HepG2 (cell line): ENCODE measurements around the gene TATDN2. TPM values are rescaled to one million over a fixed set of nuclear protein-coding genes. Genes with fewer than 3 reads are reported as not detected.

Source experiments
- ATAC-seq: fragments of 200-7000 bp; cut with Tn5 transposase; 3 replicates; pipeline ENCODE4 v1.9.1; 2020; ENCODE audit warnings: mild to moderate bottlenecking, moderate library complexity
- BruUV-seq: library from RNA; stranded (reverse); fragments of 400-500 nt; replicated peaks from 2 replicates; lab custom pipeline; 2021; lab: Mats Ljungman, UMichigan
- CTCF ChIA-PET: fragments of 300-600 bp; formaldehyde crosslinking; extraction: SDS; loops from one replicate; lab custom pipeline; 2021; ENCODE audit warnings: low total read pairs, inconsistent platforms, low intra/inter-chr PET ratio; lab: Yijun Ruan, JAX
- POLR2A ChIA-PET: fragments of 350-600 bp; sonication (Branson Sonifier 250); formaldehyde crosslinking; loops from one replicate; lab custom pipeline; 2020; ENCODE audit warnings: antibody characterized with exemption, inconsistent platforms; lab: Yijun Ruan, JAX
- DNase-seq: peaks from one replicate; pipeline ENCODE4 v3.0.0-alpha.2; 2015; ENCODE audit warnings: low spot score
- FAIRE-seq: peaks from 3 replicates; lab custom pipeline; 2011; peaks lifted over from hg19 to GRCh38; lab: Jason Lieb, UNC
- H2AFZ ChIP-seq: one replicate; pipeline ENCODE4 v1.6.1; 2011; ENCODE audit warnings: low read length, inconsistent platforms
- H3K27ac ChIP-seq: fragments of 300-600 bp; 3 replicates; pipeline ENCODE4 v1.8.0; 2011; ENCODE audit warnings: mixed run types, mild to moderate bottlenecking, mixed read lengths, low read length, inconsistent platforms; ENCODE audit not compliant: insufficient read depth; ENCODE audit errors: extremely low read length
- H3K27me3 ChIP-seq, 2 experiments: fragments of 200-600 bp in 1 of 2; 2 replicates in 1 of 2; 3 replicates in 1 of 2; pipeline versions ENCODE4 v1.6.0 to v1.8.0; 2011; ENCODE audit warnings: low read length in 2 of 2, mild to moderate bottlenecking in 2 of 2, moderate library complexity in 2 of 2, inconsistent platforms in 1 of 2; ENCODE audit not compliant: insufficient read depth in 2 of 2, control insufficient read depth in 1 of 2
- H3K36me3 ChIP-seq, 2 experiments: fragments of 200-600 bp in 1 of 2; replicated peaks in 1 of 2; 2 replicates in 1 of 2; 3 replicates in 1 of 2; pipeline versions ENCODE4 v1.5.1 to v1.8.0; 2011; ENCODE audit warnings: low read length in 2 of 2, inconsistent platforms in 1 of 2; ENCODE audit not compliant: insufficient read depth in 2 of 2, control insufficient read depth in 1 of 2
- H3K4me1 ChIP-seq: 2 replicates; pipeline ENCODE4 v1.5.1; 2012; ENCODE audit warnings: low read length, inconsistent platforms; ENCODE audit not compliant: insufficient read depth
- H3K4me2 ChIP-seq: 2 replicates; pipeline ENCODE4 v1.6.0; 2011; ENCODE audit warnings: low read depth, low read length, inconsistent platforms
- H3K4me3 ChIP-seq, 3 experiments: fragments of 200-600 bp in 1 of 3; sonication (generic), shearing (Covaris generic) in 1 of 3; replicated peaks in 1 of 3; 2 replicates each; pipeline ENCODE4 v1.5.1; 2011 to 2016; ENCODE audit warnings: low read length in 3 of 3, inconsistent platforms in 2 of 3, low read depth in 2 of 3, mild to moderate bottlenecking in 2 of 3, control low read depth in 1 of 3, mixed read lengths in 1 of 3; ENCODE audit not compliant: insufficient read depth in 1 of 3
- H3K79me2 ChIP-seq: one replicate; pipeline ENCODE4 v1.6.1; 2011; ENCODE audit warnings: low read length, inconsistent platforms; ENCODE audit not compliant: insufficient read depth
- H3K9ac ChIP-seq: 2 replicates; pipeline ENCODE4 v1.6.0; 2011; ENCODE audit warnings: mild to moderate bottlenecking, low read depth, low read length, inconsistent platforms; ENCODE audit not compliant: insufficient read depth
- H3K9me3 ChIP-seq: 2 replicates; pipeline ENCODE4 v1.5.1; 2012; ENCODE audit warnings: mild to moderate bottlenecking, low read length
- H4K20me1 ChIP-seq: 2 replicates; pipeline ENCODE4 v1.6.0; 2011; ENCODE audit warnings: inconsistent platforms, mild to moderate bottlenecking, low read length, moderate library complexity; ENCODE audit not compliant: insufficient read depth
- ETV5 ChIP-seq: IDR thresholded peaks from 2 replicates; pipeline ENCODE4 v1.6.1; 2018; ENCODE audit warnings: missing biosample characterization, missing genetic modification reagents, inconsistent platforms, borderline replicate concordance
- GABPA ChIP-seq, 2 experiments: IDR thresholded peaks; 2 replicates each; pipeline ENCODE4 v1.6.1; 2011 to 2016; ENCODE audit warnings: low read depth in 2 of 2, low read length in 1 of 2, missing biosample characterization in 1 of 2, missing genetic modification characterization in 1 of 2
- HNF4A ChIP-seq: sonication (generic); formaldehyde crosslinking; IDR thresholded peaks from 2 replicates; pipeline ENCODE4 v1.4.0; 2020; ENCODE audit warnings: missing genetic modification reagents
- HNF4G ChIP-seq, 2 experiments: sonication (generic) in 1 of 2; formaldehyde crosslinking in 1 of 2; IDR thresholded peaks; 2 replicates each; pipeline versions ENCODE4 v1.4.0 to v1.6.1; 2011 to 2020; ENCODE audit warnings: borderline replicate concordance in 2 of 2, low read depth in 2 of 2, mild to moderate bottlenecking in 2 of 2, low read length in 1 of 2, missing genetic modification reagents in 1 of 2, moderate library complexity in 1 of 2
- KAT8 ChIP-seq: IDR thresholded peaks from 2 replicates; pipeline ENCODE4 v1.6.1; 2016; ENCODE audit warnings: missing genetic modification reagents, missing compliant biosample characterization
- MAFF ChIP-seq: IDR thresholded peaks from 2 replicates; pipeline ENCODE4 v1.6.1; 2011; ENCODE audit warnings: low read depth, low read length, improper control_type of control experiment
- MAFK ChIP-seq, 2 experiments: IDR thresholded peaks in 1 of 2; conservative IDR thresholded peaks in 1 of 2; 2 replicates each; pipeline ENCODE4 v1.6.1; 2011; ENCODE audit warnings: improper control_type of control experiment in 2 of 2, low read length in 2 of 2
- MAX ChIP-seq: IDR thresholded peaks from 2 replicates; pipeline ENCODE4 v1.6.1; 2012; ENCODE audit warnings: inconsistent platforms
- MYC ChIP-seq: sonication (generic); formaldehyde crosslinking; IDR thresholded peaks from 2 replicates; pipeline ENCODE4 v1.9.0; 2021; ENCODE audit warnings: missing genetic modification reagents, borderline replicate concordance
- NFKB2 ChIP-seq: sonication (generic); formaldehyde crosslinking; IDR thresholded peaks from 2 replicates; pipeline ENCODE4 v1.4.0; 2020; ENCODE audit warnings: missing genetic modification reagents, borderline replicate concordance
- POLR2A ChIP-seq, 2 experiments: IDR thresholded peaks; 2 replicates each; pipeline ENCODE4 v1.6.1; 2011; ENCODE audit warnings: low read depth in 2 of 2, low read length in 2 of 2, mild to moderate bottlenecking in 1 of 2, moderate library complexity in 1 of 2; ENCODE audit not compliant: insufficient read depth in 1 of 2
- RBFOX2 ChIP-seq: fragments of 200-400 bp; formaldehyde crosslinking; IDR thresholded peaks from 2 replicates; pipeline ENCODE4 v1.6.1; 2017; ENCODE audit warnings: low read depth, mild to moderate bottlenecking, low read length
- RXRB ChIP-seq: IDR thresholded peaks from 2 replicates; pipeline ENCODE4 v1.6.1; 2016; ENCODE audit warnings: borderline replicate concordance, missing genetic modification reagents, missing compliant biosample characterization
- ZNF549 ChIP-seq: sonication (generic); formaldehyde crosslinking; IDR thresholded peaks from 2 replicates; pipeline ENCODE4 v1.5.0; 2020; ENCODE audit warnings: missing genetic modification reagents
- WGBS: methylation state at CpG from one replicate; pipeline ENCODE4 v1.1.6; 2017; ENCODE audit warnings: low lambda C conversion rate; 5-methylcytosine and 5-hydroxymethylcytosine counted together
- in situ Hi-C: cut with HindIII; loops from 2 replicates; pipeline ENCODE4 v1.10.0; 2017; ENCODE audit warnings: low pct_unique_long_range_greater_than_20kb; ENCODE audit not compliant: extremely low pct_ligation_motif_present
- intact Hi-C: fragments of 100-400 bp; cut with micrococcal nuclease; formaldehyde crosslinking; loops from one replicate; pipeline ENCODE4 v1.10.0; 2022; ENCODE audit not compliant: unreplicated experiment
- polyA plus RNA-seq, 8 experiments: library from polyadenylated mRNA; depleted of rRNA in 3 of 8; stranded (reverse) in 7 of 8; unstranded in 1 of 8; fragments of >200 nt; fragmentation: Illumina TruSeq in 4 of 8; extraction: Trizol in 4 of 8; gene quantifications; 2 replicates each; pipeline versions ENCODE4 v1.2.1 to v1.2.3, GENCODE V29; 2011 to 2016; ENCODE audit warnings: low read depth in 4 of 8, missing spikeins in 1 of 8, mixed read lengths in 1 of 8; ENCODE audit not compliant: insufficient read depth in 1 of 8
- total RNA-seq, 5 experiments: library from RNA; depleted of rRNA; stranded (reverse); fragments of >200 nt; fragmentation: Illumina TruSeq; extraction: Trizol; gene quantifications; 2 replicates each; pipeline ENCODE4 v1.2.3, GENCODE V29; 2016; ENCODE audit warnings: low read depth in 1 of 5

Gene TATDN2
- total and polyA plus RNA-seq, 2 of the 13 experiments (the other 11 are each of a cell fraction or from before 2014, with no cell fraction given): 12.1 to 21.9 TPM

DNA sequence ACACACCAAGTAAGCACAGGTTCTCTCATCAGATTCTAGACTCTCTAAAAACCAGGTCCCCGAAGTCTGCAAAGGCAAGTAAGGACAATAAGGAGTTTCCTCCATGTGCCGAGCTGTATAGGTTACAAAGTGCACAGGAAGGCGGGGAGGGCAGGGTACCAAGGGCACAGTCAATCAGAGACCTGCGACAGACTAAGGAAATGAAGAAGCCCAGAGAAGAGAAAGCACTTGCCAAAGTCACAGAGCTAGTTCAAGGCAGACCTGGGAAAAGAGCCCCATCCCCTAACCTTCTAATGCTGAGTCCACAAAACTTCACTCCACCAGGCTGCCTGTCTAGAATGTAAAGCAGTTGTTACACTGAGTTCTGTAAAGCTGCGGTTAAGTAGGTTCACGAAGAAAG, 71.0 kb downstream of the TATDN2 start:
- Histone ChIP-seq H3K27me3 (no peaks in the 10 kb centered on the region; a peak in 1 of 5 replicates), H4K20me1 (peaks cover 14% of the 10 kb centered on the region), H3K4me2 (peak overlapping the region; percentile 95), H3K9ac (peak overlapping the region; percentile 76), H3K4me3 (peak overlapping the region; percentile 75 to 95 (median 90)), H2AFZ (no peak overlapping the region), H3K4me1 (peaks cover 64% of the 10 kb centered on the region), H3K79me2 (peaks cover 47% of the 10 kb centered on the region), H3K9me3 (no peaks in the 10 kb centered on the region), H3K27ac (peak overlapping the region; percentile 69), H3K36me3 (peaks cover 20 to 41% of the 10 kb centered on the region in 2 experiments)
- POLR2A ChIA-PET: interaction anchor here (0.9 kb wide), 1 partner anchor 15 kb away, joined by 3 read pairs; no protein-coding TSS in a partner anchor
- DNase-seq (no peak), ATAC-seq (no peak), FAIRE-seq (peak; percentile 60)
- in situ Hi-C loops: no loop called here
- TF ChIP-seq HNF4G (IDR thresholded peaks at IDR 0.05; ENCODE audit: borderline replicate concordance, low read depth, low read length) (peak; percentile 29; the same call in 1 of the 2 replicates), HNF4G (CRISPR knock-in tag; IDR thresholded peaks at IDR 0.05; ENCODE audit: borderline replicate concordance, low read depth) (no peak), KAT8 (CRISPR knock-in tag) (no peak), POLR2A (IDR thresholded peaks at IDR 0.05; ENCODE audit: insufficient read depth in 1 of 2, low read depth in 2 of 2, low read length in 2 of 2) (peak in 1 of 2 experiments; percentile 23; a peak in 1 of 4 replicates), ZNF549 (CRISPR knock-in tag) (no peak), MAFF (0 out of 2 replicates have a peak, but pooled peaks have one; percentile 19), RBFOX2 (0 out of 2 replicates have a peak, but pooled peaks have one; percentile 30), MAX (peak; percentile 42; the same call in 1 of the 2 replicates), HNF4A (CRISPR knock-in tag) (peak; percentile 58), ETV5 (CRISPR knock-in tag) (peak; percentile 10; the same call in 1 of the 2 replicates), MAFK (conservative IDR thresholded peaks at IDR 0.05 in 1 of 2, IDR thresholded peaks at IDR 0.05 in 1 of 2; ENCODE audit: low read length in 2 of 2) (peak; percentile 27 to 41; a peak in 1 of 4 replicates), NFKB2 (CRISPR knock-in tag) (no peak), GABPA (IDR thresholded peaks at IDR 0.05; ENCODE audit: low read depth, low read length) (no peak), GABPA (CRISPR knock-in tag; IDR thresholded peaks at IDR 0.05; ENCODE audit: low read depth) (peak; percentile 40; the same call in 1 of the 2 replicates), RXRB (CRISPR knock-in tag) (0 out of 2 replicates have a peak, but pooled peaks have one; percentile 9), MYC (peak; percentile 35; the same call in 1 of the 2 replicates)
- intact Hi-C loops: no loop called here
- WGBS: 9% methylated on average over 6 of the region's 6 CpGs
- CTCF ChIA-PET: no interaction called here
- TSS peak; percentile 44 for BruUV-seq
